Stimulated activated CD4-positive, alpha-beta T cell treated with anti-CD3 and anti-CD28 coated beads, Interleukin-1b, Interleukin-23, amount 100 ng/mL, for 1 hour (primary cell): Measurements from ENCODE around the gene SVOP.

Experiments
- DNase-seq, 2 donors: peaks; one replicate each; pipeline ENCODE4 v3.0.0-alpha.2; 2020; ENCODE audit warnings: low read depth in 2 of 2

Gene SVOP

GRCh38 chr12:108930756-108931155 lies 90.1 kb downstream of the SVOP start:
- DNase-seq, result no peak

DNA sequence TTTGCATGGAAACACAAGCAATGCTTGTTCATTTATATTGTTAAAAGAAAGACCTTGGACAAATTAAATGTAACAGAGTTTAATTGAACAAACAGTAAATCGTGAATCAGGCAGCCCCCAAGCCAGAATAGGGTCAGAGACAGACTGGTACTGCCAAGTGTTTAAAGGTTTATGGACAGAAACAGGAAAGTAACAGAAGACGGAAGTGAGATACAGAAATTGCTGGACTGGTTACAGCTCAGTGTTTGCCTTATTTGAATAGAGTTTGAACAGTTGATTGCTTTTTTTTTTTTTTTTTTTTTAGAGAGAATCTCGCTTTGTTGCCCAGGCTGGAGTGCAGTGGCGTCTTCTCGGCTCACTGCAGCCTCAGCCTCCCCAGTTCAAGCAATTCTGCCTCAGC lies 90.7 kb downstream of the SVOP start:
- DNase-seq, result no peak

GRCh38 chr12:108928695-108929094 lies 92.2 kb downstream of the SVOP start:
- no peak for DNase-seq

- DNase-seq, result no peak
Measured at GRCh38 chr12:108922918-108923317, 98.0 kb downstream of the SVOP start.

GRCh38 chr12:108921946-108922345 lies 98.9 kb downstream of the SVOP start:
- no peak for DNase-seq

- DNase-seq, result no peak
Measured at GRCh38 chr12:108918960-108919642, 101.8 kb downstream of the SVOP start.

- DNase-seq, result no peak
Measured at GRCh38 chr12:108918206-108918605, 102.7 kb downstream of the SVOP start.

DNA sequence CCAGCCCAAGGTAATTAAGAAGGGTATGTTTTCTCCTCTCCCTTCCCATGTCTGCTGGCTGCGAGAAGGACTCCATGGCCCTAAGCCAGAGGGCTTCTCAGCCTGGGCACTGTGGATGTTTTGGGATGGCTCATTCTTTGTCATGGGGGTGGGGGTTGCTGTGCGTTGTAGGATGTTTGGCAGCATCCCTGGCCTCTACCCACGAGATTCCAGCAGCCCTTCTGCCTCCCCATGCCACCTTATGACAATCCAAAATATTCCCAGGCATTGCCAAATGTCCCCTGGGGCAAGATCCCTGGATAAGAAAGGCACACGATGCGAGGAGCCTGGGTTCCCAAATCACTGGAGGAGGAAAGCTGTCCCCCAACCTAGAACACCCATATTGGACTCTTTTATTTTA lies 104.5 kb downstream of the SVOP start:
- DNase-seq, result no peak

GRCh38 chr12:108915632-108916133 lies 105.2 kb downstream of the SVOP start:
- no peak for DNase-seq

DNA sequence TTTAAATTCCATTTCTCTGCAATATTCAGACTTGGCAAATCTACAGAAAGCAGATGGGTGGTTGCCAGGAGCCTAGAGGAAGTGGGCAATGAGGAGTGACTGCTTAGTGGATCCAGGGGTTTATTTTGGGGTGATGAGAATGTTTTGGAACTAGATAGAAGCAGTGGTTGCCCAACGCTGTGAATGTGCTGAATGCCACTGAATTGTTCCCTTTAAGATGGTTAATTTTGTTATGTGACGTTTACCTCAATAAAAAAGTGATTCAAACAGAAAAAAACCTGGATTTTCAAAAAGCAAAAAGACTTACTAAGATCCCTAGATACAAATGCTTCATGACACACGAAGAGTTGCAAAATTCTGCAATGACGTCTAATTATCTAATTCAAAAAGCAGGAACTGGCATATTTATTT lies 106.7 kb downstream of the SVOP start:
- DNase-seq, result no peak

DNA sequence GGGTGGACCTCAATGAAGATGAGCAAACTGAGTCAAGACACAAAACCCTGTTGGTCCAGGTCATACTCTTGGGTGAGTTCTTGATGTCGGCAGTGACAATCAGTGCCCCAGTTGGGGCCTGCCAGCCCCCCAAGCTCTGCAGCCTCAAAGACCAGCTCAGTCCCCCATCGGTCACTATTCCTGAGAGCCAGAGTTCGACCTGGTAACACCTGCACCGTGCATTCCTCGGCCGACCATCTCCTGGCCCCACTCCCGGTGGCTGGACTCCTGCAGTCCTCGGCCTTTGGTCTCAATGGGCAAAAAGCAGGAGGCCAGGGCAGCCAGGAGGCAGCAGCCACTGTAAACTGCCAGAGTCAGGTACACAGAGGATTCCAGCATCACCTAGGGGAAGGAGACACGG lies 108.5 kb downstream of the SVOP start:
- DNase-seq, result no peak

GRCh38 chr12:108911915-108912314 lies 109.0 kb downstream of the SVOP start:
- DNase-seq, result no peak

DNA sequence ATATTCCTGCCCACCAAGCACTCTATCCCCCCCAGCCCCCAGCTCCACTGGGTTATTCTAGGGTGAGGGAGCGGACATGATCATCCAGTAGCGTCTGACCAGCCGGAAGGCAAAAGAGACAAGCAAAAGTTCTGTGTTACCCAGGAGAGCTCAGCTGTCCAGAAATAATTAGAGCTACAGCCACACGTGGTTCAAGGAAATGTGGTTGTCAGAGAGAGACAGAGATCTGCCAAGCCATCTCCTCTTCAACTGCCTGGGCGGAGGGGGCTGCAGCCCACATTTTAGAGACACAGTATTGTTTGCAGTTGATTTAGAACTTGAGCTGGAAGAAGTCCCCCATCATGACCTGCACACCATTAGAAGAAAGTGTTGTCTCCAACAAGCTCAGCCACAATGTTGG lies 110.5 kb downstream of the SVOP start:
- no peak for DNase-seq

DNA sequence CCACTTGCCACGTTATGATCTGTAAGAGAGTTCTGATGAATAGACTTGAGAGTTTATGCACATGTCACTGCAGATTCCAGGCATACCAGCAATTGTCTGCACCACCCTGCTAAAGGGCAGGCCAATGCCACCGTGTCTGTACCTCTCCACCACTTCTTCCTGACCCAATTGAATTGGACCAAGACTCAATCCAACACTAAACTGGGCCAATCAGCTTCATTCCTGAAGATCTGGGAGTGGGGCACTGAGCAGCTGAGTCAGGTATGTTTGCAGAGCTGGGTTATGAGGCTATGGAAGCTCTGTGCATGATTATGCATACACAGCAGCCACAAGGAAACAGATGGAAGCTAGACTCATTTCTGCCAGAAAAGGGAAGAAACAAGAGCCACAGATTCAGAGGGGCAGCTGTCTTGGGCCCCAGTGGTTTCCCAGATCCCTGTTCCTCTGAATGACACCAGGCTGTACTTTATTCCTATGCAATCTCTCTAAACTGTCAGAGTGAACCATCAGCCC lies 113.0 kb downstream of the SVOP start:
- no peak for DNase-seq

DNA sequence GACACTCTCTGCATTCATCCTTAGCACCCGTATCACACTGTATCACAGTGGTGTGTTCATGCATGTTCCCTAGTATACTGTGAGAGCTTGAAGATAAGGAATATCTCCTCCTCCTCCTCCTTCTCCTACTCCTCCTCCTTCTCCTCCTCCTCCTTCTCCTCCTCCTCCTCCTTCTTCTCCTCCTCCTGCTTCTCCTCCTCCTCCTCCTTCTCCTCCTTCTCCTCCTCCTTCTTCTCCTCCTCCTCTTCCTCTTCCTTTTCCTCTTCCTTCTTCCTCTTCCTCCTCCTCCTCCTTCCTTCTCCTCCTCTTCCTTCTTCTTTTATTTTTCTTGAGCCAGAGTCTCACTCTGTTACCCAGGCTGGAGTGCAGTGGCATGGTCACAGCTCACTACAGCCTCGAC lies 113.9 kb downstream of the SVOP start:
- DNase-seq, result no peak

DNA sequence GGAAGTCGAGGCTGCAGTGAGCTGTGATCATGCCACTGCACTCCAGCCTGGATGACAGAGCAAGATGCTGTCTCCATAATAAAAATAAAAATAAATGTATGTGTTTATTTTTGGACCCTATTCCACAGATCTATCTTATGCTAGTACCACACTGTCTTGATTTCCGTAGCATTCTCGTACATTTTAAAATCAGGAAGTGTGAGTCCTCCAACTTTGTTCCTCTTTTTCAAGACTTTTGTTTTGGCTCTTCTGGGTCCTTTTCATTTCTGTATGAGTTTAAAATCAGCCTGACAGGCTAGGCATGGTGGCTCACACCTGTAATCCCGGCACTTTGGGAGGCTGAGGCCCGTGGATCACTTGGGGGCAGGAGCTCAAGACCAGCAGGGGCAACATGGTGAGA lies 115.1 kb downstream of the SVOP start:
- DNase-seq, result no peak

GRCh38 chr12:108899145-108899544 lies 121.7 kb downstream of the SVOP start:
- no peak for DNase-seq

- no peak for DNase-seq
Measured at GRCh38 chr12:108896817-108897216, 124.1 kb downstream of the SVOP start.

- no peak for DNase-seq
Measured at GRCh38 chr12:108896336-108896735, 124.5 kb downstream of the SVOP start.

- no peak for DNase-seq
Measured at GRCh38 chr12:108895220-108895802, 125.6 kb downstream of the SVOP start.

GRCh38 chr12:108890208-108890607 lies 130.7 kb downstream of the SVOP start:
- no peak for DNase-seq

GRCh38 chr12:108888031-108888430 lies 132.8 kb downstream of the SVOP start:
- no peak for DNase-seq

GRCh38 chr12:108886873-108887629 lies 133.8 kb downstream of the SVOP start:
- no peak for DNase-seq
